ENCODE measurements around the gene RPS6KC1. TPM values are rescaled to one million over a fixed set of nuclear protein-coding genes. Genes with fewer than 3 reads are reported as not detected.

The RPS6KC1 gene
- total RNA-seq, 1 donor from 2014 or later, result 10.1 TPM

Other genes starting within 250 kb of the RPS6KC1 start
- gene SPATA45, start 203.6 kb upstream of the RPS6KC1 start, total RNA-seq, result not detected in 2 replicates
- gene FLVCR1, start 193.0 kb upstream of the RPS6KC1 start, total RNA-seq, result 14.6 and 17.6 TPM in 2 replicates
- gene VASH2, start 100.7 kb upstream of the RPS6KC1 start, total RNA-seq, result 0.32 and 0.61 TPM in 2 replicates
- gene ANGEL2, start 35.4 kb upstream of the RPS6KC1 start, total RNA-seq, result 44.3 and 49.1 TPM in 2 replicates

All from T-helper 2 cell treated with Interferon-gamma antibody and Interleukin-4, amounts not matched to agents 100 ng/mL and 5 ng/mL, for 36 hours (primary cell).